Stimulated activated CD8-positive, alpha-beta memory T cell treated with anti-CD3 and anti-CD28 coated beads, Interleukin-2, amount 100 ng/mL, for 48 hours (primary cell): Measurements from ENCODE around the gene PLCH1.

Experiments used
- DNase-seq, 2 donors: peaks; one replicate each; pipeline ENCODE4 v3.0.0-alpha.2; 2020; ENCODE audit warnings: low read depth in 2 of 2

PLCH1 gene

DNA sequence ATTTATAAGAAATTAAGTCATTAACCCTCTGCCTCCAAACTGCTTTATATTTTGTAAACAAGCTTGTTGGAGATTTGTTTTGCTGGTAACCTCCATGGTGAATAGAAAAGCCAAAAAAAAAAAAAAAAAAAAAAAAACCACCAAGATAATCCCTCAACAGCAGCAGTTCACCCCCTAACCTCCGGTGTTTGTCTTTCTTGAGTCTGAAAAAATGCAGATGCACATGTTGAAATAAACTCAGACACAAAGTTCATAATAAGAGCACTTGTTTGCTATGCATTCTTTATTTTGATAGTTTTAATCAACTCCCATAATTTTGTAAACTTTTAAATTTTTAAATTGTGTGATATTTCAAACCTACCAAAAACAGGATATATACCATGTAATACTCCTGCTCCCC, 1.8 kb upstream of the PLCH1 start:
- no peak for DNase-seq

DNA sequence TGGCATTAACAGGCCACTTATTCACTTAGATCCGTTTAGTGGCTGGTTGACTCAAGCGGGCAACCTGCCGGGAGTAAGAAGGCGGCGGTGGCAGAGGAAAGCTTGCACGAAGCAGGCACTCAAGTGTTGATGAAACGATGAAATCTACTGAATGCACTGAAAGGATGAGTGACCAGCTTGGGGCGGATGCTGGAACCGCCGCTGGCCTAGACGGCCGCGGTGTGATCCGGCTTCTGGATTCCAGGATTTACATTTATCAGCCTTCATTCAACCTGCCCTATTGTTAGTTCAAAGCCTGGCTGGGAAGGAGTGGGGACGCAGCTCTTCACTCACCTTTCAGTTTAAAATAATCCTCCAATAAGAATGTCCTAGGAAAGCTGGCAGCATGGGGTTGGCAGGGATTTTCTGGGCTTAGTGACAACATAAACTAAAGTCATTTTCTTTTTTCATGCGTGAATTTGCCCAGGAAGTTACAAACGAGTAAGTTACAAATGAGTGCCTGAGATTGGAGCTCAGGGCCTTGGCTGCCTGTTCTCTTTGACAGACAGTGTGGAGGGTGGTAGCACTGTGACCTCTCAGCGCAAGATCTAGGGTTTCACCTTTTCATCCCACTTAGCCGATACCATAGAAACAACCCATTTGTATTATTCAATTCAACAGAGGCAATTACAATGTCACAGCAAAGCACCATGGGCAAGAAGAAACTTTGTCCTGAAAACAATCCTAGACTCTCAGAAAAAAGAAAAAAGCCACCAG, 1.1 kb upstream of the PLCH1 start:
- no peak for DNase-seq

- DNase-seq = peak; percentile 34 to 47
Observed at GRCh38 chr3:155744010-155744625, 753 bp downstream of the PLCH1 start.

DNA sequence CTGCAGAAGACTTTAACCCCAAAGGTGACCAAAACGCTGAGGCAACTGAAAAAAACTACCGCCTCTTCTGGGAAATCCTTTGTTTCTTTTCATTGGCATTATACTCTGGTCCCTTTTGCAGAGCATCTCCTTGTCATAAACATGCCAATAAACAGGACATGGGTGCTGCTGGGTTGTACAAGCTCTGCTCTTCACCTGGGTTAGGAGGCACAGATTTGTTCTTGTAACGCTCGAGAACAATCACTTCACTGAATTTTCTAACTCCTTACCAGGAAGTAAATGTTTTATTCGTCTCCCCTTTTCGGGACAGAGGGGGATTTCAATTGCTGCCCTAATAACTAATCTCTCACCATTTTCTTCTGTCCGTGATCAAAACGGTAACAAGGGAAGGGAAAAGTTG, 1.3 kb downstream of the PLCH1 start:
- no peak for DNase-seq

- no peak for DNase-seq
Observed at GRCh38 chr3:155742349-155742965, 2.4 kb downstream of the PLCH1 start.

DNA sequence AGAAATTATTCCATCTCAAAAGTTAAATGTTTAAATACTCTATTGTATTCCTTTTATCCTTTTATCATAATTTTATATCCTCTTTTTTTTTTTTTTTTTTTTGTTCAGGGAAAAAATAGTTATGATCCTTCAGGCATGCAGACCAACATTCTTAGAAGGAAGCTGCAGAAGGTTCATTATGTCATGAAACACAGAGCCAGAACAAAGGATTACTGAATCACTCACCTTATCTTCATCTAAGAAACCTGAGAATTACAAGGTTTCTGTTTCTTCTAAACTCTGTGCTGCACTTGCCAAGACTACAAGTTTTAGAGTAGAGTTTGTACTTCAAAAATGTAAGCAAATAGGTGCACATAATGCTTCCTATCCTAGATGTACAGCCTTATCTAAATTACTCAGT, 3.3 kb downstream of the PLCH1 start:
- DNase-seq = no peak

- no peak for DNase-seq
Observed at GRCh38 chr3:155741101-155741500, 3.8 kb downstream of the PLCH1 start.

DNA sequence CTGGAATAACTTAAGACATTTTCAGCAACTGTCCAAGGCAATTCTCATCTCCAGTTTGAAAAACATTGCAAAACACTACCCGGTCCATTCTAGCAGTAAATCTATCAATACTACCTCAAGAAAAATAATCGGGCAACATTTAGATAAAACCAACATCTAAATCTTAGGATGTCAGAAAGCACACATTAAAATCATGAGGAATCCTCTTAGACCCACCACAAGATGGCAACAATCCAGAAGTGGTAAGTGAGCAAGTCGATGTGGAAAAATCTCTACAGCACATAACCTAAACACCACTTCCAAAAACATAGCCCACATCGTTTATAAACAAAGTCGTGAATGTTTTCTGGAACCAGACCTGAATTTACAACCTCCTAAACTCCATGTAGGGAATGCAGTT, 5.7 kb downstream of the PLCH1 start:
- no peak for DNase-seq

DNA sequence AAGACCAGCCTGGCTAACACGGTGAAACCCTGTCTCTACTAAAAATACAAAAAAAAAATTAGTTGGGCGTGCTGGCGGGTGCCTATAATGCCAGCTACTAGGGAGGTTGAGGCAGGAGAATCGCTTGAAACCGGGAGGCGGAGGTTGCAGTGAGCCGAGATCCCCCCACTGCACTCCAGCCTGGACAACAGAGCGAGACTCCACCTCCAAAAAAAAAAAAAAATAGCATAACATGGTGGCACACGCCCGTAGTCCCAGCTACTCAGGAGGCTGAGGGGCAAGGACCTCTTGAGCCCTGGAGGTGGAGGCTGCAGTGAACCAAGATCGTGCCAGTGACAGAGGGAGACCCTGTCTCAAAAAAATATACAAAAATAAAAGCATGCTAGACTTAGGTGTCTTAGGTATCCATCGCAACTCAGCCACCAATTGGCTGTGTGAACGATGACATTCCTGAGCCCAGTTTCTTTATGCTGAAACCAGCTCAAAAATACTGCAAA, 6.2 kb downstream of the PLCH1 start:
- no peak for DNase-seq

GRCh38 chr3:155737844-155738460, 6.9 kb downstream of the PLCH1 start:
- no peak for DNase-seq

GRCh38 chr3:155736381-155736780, 8.5 kb downstream of the PLCH1 start:
- no peak for DNase-seq

GRCh38 chr3:155730843-155731242, 14.0 kb downstream of the PLCH1 start:
- no peak for DNase-seq

GRCh38 chr3:155727836-155728235, 17.0 kb downstream of the PLCH1 start:
- no peak for DNase-seq

GRCh38 chr3:155714295-155714718, 30.6 kb downstream of the PLCH1 start:
- DNase-seq = no peak

GRCh38 chr3:155712008-155712407, 32.9 kb downstream of the PLCH1 start:
- DNase-seq = no peak

- DNase-seq = no peak
Observed at GRCh38 chr3:155704771-155705559, 39.9 kb downstream of the PLCH1 start.

GRCh38 chr3:155704061-155704460, 40.8 kb downstream of the PLCH1 start:
- no peak for DNase-seq

DNA sequence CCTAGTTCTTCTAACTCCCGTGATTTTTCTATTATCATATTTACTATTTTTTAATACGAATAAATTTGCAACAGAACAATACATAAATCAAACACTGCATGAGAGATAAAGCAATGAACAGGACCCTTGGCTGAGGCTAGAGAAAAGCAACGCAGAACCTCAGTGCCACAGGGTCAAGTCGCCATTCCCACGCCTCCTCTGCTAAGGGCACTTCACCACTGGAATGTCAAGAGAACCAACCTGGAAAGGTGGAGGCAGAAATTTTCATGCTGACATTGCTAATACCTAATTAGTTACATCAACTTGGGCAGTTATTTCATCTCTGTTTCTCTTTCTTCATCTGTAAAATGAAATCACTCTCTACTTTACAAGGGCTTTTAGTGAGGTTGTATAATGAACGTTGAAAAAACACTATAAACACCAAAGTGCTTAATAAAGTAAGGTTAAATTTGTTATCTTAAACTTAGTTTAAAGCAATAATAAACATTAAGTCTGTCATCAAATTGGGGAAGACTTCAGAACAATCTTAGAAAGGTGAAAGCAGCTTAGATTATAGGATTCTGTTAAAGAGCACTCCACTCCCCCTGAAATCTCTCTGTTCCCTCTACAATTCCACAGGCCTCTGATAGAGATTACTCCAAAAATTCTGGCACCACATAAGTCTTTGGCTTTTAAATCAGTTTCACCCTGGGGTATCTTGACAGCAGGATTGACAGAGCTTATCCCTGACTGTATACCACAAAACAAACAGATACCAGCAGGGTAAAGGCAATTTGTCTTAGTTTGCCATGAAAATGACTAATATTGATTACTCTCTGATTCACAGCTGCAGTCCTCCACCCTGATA, 41.9 kb downstream of the PLCH1 start:
- DNase-seq = no peak

DNA sequence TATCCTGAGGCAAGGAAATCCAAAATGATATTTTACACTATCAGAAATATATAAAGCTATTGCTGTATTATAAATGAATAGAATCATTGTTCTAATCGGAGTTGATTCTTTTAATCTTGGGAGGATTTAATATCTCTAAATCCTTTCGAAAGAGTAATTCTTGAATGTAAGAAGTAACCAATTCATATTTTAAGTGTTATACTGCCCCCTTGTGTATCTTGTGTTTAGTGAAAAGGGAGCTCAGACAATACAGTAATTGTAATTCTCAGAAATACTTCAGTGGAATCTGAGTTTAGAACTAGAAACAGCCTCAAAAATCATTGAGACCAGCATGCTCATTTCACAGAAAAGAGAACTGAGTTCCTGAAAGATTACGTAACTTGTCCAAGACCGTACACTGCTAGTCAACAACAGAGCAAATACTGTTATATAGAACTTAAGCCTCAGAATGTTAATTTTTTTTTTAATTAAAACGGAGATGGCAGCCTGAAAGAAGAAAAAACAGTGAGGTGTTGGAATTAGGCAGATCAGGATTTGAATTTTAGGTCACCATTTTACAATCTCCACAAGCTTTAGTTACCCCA, 42.9 kb downstream of the PLCH1 start:
- DNase-seq = no peak

- no peak for DNase-seq
Observed at GRCh38 chr3:155697542-155697941, 47.3 kb downstream of the PLCH1 start.
